ENCODE results near the gene EHBP1L1.

Gene EHBP1L1

DNA sequence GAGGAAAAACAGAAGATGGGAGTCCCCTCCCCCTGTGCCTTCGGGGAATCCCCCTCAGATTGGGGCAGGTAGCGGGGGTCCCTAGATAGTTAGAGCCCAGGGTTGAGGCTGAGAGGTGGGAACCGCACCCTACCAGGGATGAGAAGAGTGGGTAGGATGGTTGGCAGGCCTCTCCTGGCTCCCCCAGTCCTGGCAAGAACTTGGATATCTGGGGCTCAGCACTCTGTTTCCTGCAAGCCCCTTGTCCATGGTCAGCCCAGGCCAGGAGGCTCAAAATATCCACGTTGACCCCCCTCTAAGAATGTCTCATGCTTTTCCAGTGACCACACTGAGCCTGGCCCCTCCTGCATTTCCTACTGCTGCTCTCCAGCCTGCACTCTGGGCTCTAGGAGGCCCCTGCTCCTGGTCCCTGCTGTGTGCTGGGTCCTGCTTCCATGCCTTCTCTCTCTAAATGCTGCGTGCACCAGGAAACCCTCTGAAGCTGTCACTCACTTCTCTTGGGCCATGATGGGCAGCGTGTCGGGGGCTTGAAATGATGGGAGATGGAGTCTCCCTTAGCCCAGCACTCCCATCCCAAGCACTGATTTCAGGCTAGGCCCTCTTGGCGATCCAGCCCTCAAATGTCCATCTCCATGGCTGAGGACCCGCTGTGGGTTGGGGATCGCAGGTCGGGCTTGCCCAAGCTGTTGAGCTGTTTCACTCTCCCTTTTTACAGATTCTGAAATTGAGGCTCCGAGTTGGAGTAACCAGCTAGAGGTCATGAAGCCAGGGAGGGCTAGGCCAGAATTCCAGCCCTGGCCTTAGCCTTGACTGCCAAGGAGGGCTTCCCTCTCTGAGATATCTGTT lies 36.1 kb downstream of the EHBP1L1 start:
- peaks cover 37% of the 10 kb centered on the region for H3K4me1 Mint-ChIP-seq (ENCODE audit: low read depth)
- peaks cover 35% of the 10 kb centered on the region for H3K36me3 Mint-ChIP-seq (ENCODE audit: low read depth)
- H3K27me3 Mint-ChIP-seq (ENCODE audit: low read depth), result peaks cover 3% of the 10 kb centered on the region
- H3K4me3 Mint-ChIP-seq, result peak overlapping the region; percentile 91
- peak overlapping the region; percentile 93 for H3K27ac Mint-ChIP-seq
- no peak for DNase-seq (ENCODE audit: low spot score)
- no peaks in the 10 kb centered on the region for H3K9me3 Mint-ChIP-seq

DNA sequence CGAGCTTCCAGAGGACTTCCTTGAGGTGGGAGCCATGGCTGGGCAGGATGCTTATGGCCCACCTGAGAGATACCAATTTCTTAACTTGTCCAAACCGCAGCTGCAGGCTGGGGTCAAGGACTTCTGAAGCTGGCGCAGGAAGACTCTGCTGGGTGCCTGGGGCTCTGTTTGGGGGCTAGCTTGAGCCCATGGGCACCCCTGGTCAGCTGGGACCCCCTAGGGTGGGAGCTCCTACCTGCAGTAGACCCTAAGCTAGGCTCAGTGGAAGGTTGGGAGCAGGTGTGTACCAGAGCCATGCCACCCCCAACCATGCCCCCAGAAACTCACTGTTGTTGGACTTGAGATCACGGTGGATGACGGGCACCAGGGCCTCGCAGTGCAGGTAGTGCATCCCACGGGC lies 36.8 kb downstream of the EHBP1L1 start:
- H3K36me3 Mint-ChIP-seq (ENCODE audit: low read depth), result peaks cover 39% of the 10 kb centered on the region
- no peaks in the 10 kb centered on the region for H3K9me3 Mint-ChIP-seq
- H3K27ac Mint-ChIP-seq, result peak overlapping the region; percentile 93
- no peak for DNase-seq (ENCODE audit: low spot score)
- H3K4me3 Mint-ChIP-seq, result peak overlapping the region; percentile 91
- H3K4me1 Mint-ChIP-seq (ENCODE audit: low read depth), result peaks cover 38% of the 10 kb centered on the region
- peaks cover 3% of the 10 kb centered on the region for H3K27me3 Mint-ChIP-seq (ENCODE audit: low read depth)

- Mint-ChIP-seq H3K9me3 (no peaks in the 10 kb centered on the region), H3K27me3 (ENCODE audit: low read depth) (peaks cover 3% of the 10 kb centered on the region), H3K4me1 (ENCODE audit: low read depth) (peaks cover 38% of the 10 kb centered on the region), H3K36me3 (ENCODE audit: low read depth) (peaks cover 35% of the 10 kb centered on the region), H3K27ac (peak overlapping the region; percentile 93), H3K4me3 (peak overlapping the region; percentile 91)
- DNase-seq (ENCODE audit: low spot score), result no peak
These were observed 37.5 kb downstream of the EHBP1L1 start for GRCh38 chr11:65613091-65613928.

DNA sequence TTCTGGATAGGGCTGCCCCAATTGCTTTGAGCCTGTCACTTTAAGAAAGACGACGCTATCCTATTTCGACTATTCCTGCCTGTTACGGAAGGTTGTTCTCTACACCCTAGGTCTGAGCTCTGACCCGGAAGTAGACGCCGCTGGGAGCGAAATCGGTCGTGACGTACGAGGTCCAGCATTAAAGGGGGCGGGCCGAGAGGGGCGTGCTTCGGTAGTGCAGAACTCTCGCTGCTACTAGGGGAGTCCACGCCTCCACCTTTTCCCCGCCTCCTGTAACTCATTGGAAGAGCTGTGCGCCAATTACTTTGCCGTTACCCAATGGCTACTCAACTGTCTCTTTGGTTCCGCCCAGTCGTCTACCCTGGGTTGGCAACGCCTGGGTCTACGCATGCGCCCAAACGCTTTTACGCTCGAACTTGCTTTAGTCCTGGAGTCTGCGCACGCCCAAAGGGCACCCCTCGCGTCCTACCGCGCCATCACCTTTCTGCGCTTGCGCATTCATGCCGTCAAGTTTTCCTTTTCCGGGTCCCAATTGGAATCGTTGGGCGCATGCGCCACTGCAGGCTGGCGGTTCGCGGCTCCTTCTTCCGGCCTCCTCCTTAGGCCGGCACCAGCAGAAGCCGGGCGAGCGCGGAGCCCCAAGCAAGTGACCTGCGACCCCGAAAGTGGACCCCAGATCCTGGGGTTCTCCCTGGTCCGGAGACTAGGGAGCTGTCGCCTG lies 39.5 kb downstream of the EHBP1L1 start, which contains the start of gene PCNX3:
TSS of gene PCNX3 (plus strand) at position 548 of the 721 bp plus-strand sequence. CDS start 536 bp downstream, outside the sequence.
- peak within 1 kb of the TSS; percentile 94 for H3K4me3 Mint-ChIP-seq
- peaks cover 3% of the 10 kb centered on the region for H3K27me3 Mint-ChIP-seq (ENCODE audit: low read depth)
- DNase-seq (ENCODE audit: low spot score), result peak; percentile 100
- H3K36me3 Mint-ChIP-seq (ENCODE audit: low read depth), result peaks cover 31% of the 10 kb centered on the region
- H3K9me3 Mint-ChIP-seq, result no peaks in the 10 kb centered on the region
- H3K4me1 Mint-ChIP-seq (ENCODE audit: low read depth), result peaks cover 24% of the 10 kb centered on the region
- peak within 1 kb of the TSS; percentile 95 for H3K27ac Mint-ChIP-seq

DNA sequence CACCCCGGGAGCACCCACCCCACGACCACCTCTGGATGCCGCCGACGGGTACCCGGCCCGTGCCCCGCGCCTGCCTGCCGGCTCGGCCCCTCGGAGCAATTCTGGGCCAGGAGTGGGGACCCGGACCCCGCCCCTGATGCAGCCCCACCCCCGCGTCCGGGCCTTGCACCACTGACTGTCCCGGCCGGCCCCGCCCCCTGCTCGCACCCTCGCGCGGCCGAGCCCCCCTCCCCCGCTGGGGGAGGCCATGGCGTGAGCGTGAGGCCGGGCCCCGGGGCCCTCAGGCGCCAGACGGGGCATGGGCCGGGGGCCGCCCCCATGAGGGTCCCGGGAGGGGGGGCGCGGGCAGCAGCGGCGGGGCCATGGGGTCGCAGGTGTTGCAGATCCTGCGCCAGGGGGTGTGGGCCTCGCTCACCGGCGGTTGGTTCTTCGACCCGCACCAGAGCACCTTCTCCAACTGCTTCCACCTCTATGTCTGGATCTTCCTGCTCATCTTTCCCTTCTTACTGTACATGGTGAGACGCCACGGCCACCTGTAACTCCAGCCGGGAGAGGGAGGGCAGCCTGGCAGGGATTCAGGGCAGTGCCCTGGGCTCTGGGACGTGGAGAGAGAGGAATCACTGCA lies 40.2 kb downstream of the EHBP1L1 start:
- Mint-ChIP-seq H3K4me1 (ENCODE audit: low read depth) (peaks cover 19% of the 10 kb centered on the region), H3K27ac (peak overlapping the region; percentile 95), H3K27me3 (ENCODE audit: low read depth) (peaks cover 3% of the 10 kb centered on the region), H3K9me3 (no peaks in the 10 kb centered on the region), H3K36me3 (ENCODE audit: low read depth) (peaks cover 29% of the 10 kb centered on the region), H3K4me3 (peak overlapping the region; percentile 94)
- no peak for DNase-seq (ENCODE audit: low spot score)

- DNase-seq (ENCODE audit: low spot score), result no peak
- Mint-ChIP-seq H3K4me3 (peak overlapping the region; percentile 94), H3K27me3 (ENCODE audit: low read depth) (peaks cover 3% of the 10 kb centered on the region), H3K4me1 (ENCODE audit: low read depth) (peaks cover 16% of the 10 kb centered on the region), H3K27ac (peak overlapping the region; percentile 94), H3K36me3 (ENCODE audit: low read depth) (peaks cover 30% of the 10 kb centered on the region), H3K9me3 (no peaks in the 10 kb centered on the region)
These were observed 40.7 kb downstream of the EHBP1L1 start for GRCh38 chr11:65616575-65617001.

GRCh38 chr11:65617136-65617850 lies 41.4 kb downstream of the EHBP1L1 start:
- Mint-ChIP-seq H3K27ac (peak overlapping the region; percentile 94), H3K9me3 (no peaks in the 10 kb centered on the region), H3K4me3 (peak overlapping the region; percentile 94), H3K36me3 (ENCODE audit: low read depth) (peaks cover 33% of the 10 kb centered on the region), H3K4me1 (ENCODE audit: low read depth) (peaks cover 11% of the 10 kb centered on the region), H3K27me3 (ENCODE audit: low read depth) (peaks cover 3% of the 10 kb centered on the region)
- DNase-seq (ENCODE audit: low spot score), result no peak

DNA sequence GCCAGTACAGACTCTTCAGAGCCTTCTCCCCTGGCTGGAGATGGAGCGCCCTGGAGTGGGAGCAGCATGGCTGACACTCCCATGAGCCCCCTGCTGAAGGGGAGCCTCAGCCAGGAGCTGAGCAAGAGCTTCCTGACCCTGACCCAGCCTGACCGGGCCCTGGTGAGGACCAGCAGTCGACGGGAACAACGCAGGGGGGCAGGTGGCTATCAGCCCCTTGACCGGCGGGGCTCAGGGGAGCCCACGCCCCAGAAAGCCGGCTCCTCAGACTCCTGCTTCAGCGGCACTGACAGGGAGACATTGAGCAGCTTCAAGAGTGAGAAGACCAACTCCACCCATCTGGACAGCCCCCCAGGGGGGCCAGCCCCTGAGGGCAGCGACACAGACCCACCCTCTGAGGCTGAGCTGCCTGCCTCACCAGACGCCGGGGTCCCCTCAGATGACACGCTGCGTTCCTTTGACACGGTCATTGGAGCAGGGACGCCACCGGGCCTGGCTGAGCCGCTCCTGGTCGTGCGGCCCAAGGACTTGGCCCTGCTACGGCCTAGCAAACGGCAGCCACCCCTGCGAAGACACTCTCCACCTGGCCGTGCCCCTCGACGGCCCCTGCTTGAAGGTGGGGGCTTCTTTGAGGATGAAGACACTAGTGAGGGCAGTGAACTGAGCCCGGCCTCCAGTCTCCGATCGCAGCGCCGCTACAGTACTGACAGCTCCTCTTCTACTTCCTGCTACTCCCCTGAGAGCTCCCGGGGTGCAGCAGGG lies 42.3 kb downstream of the EHBP1L1 start:
- Mint-ChIP-seq H3K27ac (no peak overlapping the region), H3K36me3 (ENCODE audit: low read depth) (peaks cover 37% of the 10 kb centered on the region), H3K4me1 (ENCODE audit: low read depth) (peaks cover 8% of the 10 kb centered on the region), H3K27me3 (ENCODE audit: low read depth) (peaks cover 3% of the 10 kb centered on the region), H3K4me3 (no peak overlapping the region), H3K9me3 (no peaks in the 10 kb centered on the region)
- DNase-seq (ENCODE audit: low spot score), result no peak

- Mint-ChIP-seq H3K9me3 (no peaks in the 10 kb centered on the region), H3K27me3 (ENCODE audit: low read depth) (peaks cover 3% of the 10 kb centered on the region), H3K36me3 (ENCODE audit: low read depth) (peaks cover 37% of the 10 kb centered on the region), H3K4me3 (no peak overlapping the region), H3K27ac (no peak overlapping the region), H3K4me1 (ENCODE audit: low read depth) (peaks cover 8% of the 10 kb centered on the region)
- no peak for DNase-seq (ENCODE audit: low spot score)
These were observed 42.9 kb downstream of the EHBP1L1 start for GRCh38 chr11:65618763-65619162.

DNA sequence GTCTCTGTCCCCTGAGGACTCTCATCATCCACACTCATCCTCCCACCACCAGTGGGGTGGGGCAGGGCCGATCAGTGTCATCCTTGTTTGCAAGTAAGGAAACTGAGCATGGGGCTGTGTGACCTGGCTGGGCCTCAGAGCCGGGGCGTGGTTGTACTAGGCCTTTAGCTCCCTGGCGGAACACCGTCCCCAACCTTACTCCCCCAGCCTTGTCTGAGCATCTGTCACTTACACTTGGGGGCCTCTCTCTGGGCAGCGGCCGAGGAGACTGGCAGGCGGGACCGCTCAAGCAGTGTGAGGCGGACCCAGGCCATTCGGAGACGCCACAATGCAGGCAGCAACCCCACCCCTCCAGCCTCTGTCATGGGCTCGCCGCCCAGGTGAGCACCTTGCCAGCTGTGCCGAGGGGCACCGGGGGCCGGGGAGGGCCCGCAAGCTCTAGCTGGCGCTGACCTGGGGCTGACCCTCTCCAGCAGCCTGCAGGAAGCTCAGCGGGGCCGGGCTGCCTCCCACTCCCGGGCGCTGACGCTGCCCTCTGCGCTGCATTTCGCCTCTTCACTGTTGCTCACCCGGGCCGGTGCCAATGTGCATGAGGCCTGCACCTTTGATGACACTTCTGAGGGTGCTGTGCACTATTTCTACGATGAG lies 43.6 kb downstream of the EHBP1L1 start:
- Mint-ChIP-seq H3K27me3 (ENCODE audit: low read depth) (peaks cover 3% of the 10 kb centered on the region), H3K27ac (no peak overlapping the region), H3K4me1 (ENCODE audit: low read depth) (peaks cover 8% of the 10 kb centered on the region), H3K9me3 (no peaks in the 10 kb centered on the region), H3K4me3 (no peak overlapping the region), H3K36me3 (ENCODE audit: low read depth) (peaks cover 38% of the 10 kb centered on the region)
- DNase-seq (ENCODE audit: low spot score), result no peak

DNA sequence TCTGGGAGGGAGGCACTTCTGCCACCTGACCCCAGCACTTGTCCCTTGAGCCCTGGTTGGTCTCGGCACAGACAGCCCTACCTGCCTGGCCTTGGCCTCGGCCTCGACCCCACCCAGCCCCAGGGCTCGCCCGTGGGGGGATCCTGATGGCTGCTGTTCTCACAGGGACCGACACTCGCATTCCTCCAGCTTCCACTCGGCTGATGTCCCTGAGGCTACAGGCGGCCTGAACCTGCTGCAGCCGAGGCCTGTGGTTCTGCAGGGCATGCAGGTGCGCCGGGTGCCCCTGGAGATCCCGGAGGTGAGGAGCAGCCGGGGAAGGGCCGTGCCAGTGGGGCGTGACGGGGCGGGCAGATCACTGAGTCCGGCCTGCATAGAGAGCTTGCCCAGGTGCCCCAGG lies 44.8 kb downstream of the EHBP1L1 start:
- peaks cover 42% of the 10 kb centered on the region for H3K36me3 Mint-ChIP-seq (ENCODE audit: low read depth)
- DNase-seq (ENCODE audit: low spot score), result no peak
- no peaks in the 10 kb centered on the region for H3K9me3 Mint-ChIP-seq
- no peak overlapping the region for H3K27ac Mint-ChIP-seq
- no peak overlapping the region for H3K4me3 Mint-ChIP-seq
- H3K27me3 Mint-ChIP-seq (ENCODE audit: low read depth), result no peaks in the 10 kb centered on the region
- peaks cover 8% of the 10 kb centered on the region for H3K4me1 Mint-ChIP-seq (ENCODE audit: low read depth)

DNA sequence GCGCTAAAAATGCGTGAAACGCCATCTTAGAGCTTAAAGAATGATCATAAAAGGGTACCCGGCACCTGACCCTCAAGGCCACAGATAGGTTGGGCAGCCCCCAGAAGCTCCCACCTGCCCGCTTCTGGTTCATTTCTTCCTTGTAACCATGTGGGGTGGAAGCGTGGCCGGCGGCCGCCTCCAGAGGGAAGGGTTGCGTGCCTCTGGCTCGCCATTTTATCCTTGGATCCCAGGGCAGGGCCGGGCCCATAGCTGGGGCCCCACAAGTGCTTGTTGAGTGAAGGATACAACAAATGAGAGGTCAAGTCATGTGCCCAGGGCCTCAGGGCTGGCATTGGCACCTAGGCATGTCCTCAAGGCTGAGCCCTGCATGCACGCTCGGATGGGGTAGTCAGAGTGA lies 45.6 kb downstream of the EHBP1L1 start:
- Mint-ChIP-seq H3K27me3 (ENCODE audit: low read depth) (no peaks in the 10 kb centered on the region), H3K27ac (peak overlapping the region; percentile 6)

More for the DNA sequence above, 45.6 kb downstream of the EHBP1L1 start:
- no peak for DNase-seq (ENCODE audit: low spot score)
- Mint-ChIP-seq H3K4me3 (no peak overlapping the region), H3K4me1 (ENCODE audit: low read depth) (peaks cover 6% of the 10 kb centered on the region), H3K9me3 (no peaks in the 10 kb centered on the region), H3K36me3 (ENCODE audit: low read depth) (peaks cover 45% of the 10 kb centered on the region)

Measured in T-helper 2 cell treated with Interferon-gamma antibody and Interleukin-4, amounts not matched to agents 5 μg/mL and 100 μg/mL, for 36 hours (primary cell).